ENCODE results near the gene MYL10.

Gene MYL10

GRCh38 chr7:101565601-101566209, 63.4 kb downstream of the MYL10 start:
- no peak overlapping the region for H3K4me3 ChIP-seq (ENCODE audit: low read length)
- no peak for TF ChIP-seq ZNF274 (IDR thresholded peaks at IDR 0.05; ENCODE audit: low read depth, low read length)

GRCh38 chr7:101564778-101565211, 64.3 kb downstream of the MYL10 start:
- TF ChIP-seq ZNF274 (IDR thresholded peaks at IDR 0.05; ENCODE audit: low read depth, low read length) = no peak
- H3K4me3 ChIP-seq (ENCODE audit: low read length) = no peak overlapping the region

- TF ChIP-seq ZNF274 (IDR thresholded peaks at IDR 0.05; ENCODE audit: low read depth, low read length) = no peak
Observed at GRCh38 chr7:101563943-101564777, 64.9 kb downstream of the MYL10 start.

More at GRCh38 chr7:101563943-101564777, 64.9 kb downstream of the MYL10 start:
- no peak overlapping the region for H3K4me3 ChIP-seq (ENCODE audit: low read length)
